HG03108 (cell line): Measurements from ENCODE around the gene FBXL13.
"Not testable (repeated sequence)": the region's sequence is repeated elsewhere in the genome, so short reads cannot be mapped to it uniquely, and the experiment has no call there.

Experiments used
- ATAC-seq: cut with Tn5 transposase; IDR thresholded peaks from one replicate; pipeline ENCODE4 v1.9.1; 2021; ENCODE audit warnings: moderate library complexity; ENCODE audit not compliant: unreplicated experiment

The FBXL13 gene

DNA sequence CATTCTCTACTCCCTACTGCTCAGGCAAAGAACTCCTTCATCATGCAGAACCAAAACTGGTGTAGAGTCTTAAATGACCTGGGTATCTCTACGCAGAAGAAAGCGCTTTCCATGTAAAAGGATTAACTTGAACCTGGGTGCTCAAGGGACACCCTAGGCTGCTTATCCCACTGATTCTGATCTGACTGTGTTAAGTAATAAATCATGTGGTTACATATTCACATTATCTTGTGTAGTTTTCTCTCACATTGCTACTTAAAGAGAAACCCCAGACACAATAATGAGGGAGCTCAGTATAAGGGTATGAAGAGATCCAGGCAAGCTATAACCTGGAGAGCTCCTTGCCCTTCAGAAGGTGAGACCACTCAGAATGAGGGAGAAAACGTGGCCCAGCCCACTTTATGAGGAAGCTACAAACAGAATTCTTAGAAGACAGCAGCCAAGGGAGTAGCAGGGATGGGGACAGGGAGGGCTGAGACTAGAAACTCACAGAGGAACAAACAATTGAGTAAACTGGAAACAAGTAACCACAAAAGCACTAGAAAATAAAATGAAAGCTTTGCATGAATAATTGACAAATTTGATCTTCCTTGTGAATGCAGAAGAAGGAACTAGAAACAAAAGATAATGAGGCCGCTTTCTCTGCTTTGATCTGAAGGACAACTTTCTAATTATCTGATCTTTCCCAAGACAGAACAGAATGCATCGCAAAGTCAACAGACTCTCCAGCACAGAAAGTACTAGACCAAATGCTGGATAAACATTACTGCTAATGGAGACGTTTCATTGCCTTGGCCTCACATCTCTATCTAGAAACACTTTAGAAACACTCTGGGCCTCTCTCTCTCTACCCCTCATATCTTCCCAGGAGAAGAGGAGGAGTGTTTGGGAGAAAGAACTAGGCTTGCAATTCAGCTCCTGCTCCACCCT lies 85.7 kb downstream of the FBXL13 start:
- no peak for ATAC-seq

DNA sequence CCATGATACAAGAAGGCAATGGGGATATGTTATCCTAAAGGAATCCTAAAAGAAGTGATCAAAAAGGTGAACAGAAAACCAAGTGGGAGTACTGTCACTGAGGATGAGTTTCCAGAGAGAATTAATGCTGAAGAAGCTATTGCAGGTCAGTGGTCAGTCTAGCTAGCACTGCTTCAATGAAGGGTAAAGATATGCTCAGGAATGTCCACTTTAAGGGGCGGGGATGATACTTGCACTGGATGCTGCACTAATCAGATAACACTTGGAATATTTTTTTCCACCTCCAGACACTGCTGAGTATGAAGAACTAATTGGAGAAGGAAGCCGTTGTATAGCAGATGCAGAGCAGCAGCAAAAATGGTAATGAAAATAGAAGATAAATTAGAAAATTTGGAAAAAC lies 86.5 kb downstream of the FBXL13 start:
- no peak for ATAC-seq

DNA sequence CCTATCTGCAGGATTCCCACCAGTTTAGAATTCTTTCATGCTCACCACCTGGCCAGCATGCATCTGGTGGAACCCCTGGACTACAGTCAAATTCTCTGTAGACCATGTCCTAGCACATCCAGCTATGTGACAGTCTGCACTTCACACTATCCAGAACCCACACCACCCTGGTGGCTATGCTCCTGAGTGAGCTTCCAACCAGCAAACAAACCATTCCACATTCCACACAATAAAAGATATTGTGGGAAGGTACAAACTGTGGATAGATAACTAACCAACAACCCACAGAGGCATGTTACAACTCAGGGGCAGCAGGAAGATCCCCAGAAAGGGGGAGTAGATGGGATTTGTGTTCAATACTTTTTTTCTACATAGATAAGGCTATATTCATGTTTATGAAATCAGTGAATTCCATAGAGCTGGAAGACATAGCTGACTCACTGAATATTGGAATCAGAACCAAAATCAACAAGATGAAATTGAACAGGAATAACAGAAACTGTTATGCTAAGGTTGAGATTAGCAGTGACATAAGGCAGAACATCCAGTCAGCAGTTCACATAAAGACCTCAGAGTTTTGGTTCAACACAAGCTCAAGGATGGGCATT lies 89.3 kb downstream of the FBXL13 start:
- ATAC-seq: no peak

DNA sequence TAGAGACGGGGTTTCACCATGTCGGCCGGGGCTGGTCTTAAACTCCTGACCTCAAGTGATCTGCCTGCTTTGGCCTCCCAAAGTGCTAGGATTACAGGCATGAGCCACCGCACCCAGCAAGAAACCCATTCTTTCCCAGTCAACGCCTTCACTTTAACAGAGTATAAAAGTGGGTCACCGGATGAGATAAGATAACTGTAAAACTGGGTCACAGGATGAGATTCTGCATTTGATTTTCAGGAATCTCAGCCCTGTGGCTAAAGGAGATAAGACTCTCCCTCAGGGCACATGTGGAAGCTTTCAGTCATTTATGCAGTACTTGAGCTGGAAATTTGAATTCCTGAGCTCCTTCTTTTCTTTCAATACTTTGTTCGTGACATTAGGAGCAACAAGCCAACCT lies 91.0 kb downstream of the FBXL13 start:
- no peak for ATAC-seq

DNA sequence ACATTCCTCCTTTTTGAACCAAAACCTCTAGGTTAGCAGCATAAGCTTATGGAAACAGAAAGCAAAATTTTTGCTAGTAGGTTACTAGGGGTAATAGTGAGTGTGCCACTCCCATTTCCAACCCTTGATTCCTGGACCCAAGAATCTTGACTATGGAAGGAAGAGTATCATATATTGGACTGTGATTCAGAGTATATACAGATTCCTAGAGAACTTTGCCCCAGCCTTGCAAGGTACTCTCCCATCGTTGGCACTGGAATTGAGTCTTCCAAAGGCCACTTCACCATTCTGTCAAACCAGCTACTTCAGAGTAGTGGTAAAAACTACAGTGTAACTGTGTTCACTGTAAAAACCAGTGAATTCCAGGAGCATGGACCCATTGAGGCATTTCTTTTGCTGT lies 92.4 kb downstream of the FBXL13 start:
- no peak for ATAC-seq

DNA sequence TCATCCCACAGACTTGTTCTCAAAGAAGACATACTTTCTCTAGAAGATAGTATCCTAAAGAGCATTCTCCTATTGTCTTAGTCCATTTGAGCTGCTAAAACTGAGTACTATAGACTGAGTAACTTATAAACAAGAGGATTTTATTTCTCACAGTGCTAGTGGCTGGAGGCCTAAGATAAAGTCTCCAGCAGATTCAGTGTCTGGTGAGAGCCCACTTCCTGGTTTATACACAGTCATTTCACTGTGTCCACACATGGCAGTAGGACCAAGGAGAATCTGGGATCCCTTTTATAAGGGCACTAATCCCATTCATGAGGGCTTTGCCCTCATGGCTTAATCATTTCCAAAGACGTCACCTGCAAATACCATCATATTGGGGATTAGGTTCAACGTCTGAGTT lies 93.1 kb downstream of the FBXL13 start:
- no peak for ATAC-seq

DNA sequence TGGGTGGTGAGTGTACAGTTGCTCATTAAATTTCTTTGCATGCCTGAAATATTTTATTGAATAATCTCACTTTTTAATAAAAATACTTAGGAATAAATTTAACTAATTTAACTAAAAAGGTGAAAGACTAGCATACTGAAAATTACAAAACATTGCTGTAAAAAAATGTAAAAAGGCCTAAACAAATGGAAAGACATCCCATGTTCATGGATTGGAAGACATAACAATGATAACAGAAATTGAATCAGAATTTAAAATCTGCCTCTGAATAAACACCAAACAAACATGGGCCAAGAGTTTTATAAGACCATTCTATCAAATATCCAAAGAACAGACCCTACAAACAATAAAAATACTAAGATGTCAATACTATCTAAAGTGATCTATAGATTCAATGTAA lies 94.9 kb downstream of the FBXL13 start:
- ATAC-seq: no peak

DNA sequence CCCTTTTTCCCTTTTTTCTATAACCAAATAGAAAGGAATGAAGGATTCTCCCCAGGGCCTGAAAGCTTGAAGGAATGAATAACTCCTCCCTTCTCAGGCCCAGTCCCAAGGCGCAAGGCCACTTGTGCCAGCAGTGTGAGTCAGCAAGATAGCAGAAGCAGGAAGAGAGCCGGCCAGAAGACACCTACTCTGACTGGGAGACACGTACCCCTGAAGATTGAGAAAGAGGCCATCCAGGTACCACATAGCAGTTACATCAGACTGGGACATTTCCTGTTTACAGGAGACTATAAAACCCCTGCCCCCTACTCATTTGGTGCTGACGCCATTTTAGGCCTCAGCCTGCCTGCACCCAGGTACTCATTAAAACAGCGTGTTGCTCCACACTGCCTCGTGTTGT lies 96.3 kb downstream of the FBXL13 start:
- no peak for ATAC-seq

DNA sequence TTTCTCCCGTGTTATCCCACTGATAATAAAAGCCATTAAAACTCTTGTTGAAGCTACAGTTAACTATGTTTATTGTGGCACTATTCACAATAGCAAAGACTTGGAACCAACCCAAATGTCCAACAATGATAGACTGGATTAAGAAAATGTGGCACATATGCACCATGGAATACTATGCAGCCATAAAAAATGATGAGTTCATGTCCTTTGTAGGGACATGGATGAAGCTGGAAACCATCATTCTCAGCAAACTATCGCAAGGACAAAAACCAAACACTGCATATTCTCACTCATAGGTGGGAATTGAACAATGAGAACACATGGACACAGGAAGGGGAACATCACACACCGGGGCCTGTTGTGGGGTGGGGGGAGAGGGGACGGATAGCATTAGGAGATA lies 97.0 kb downstream of the FBXL13 start:
- not testable (repeated sequence) for ATAC-seq

DNA sequence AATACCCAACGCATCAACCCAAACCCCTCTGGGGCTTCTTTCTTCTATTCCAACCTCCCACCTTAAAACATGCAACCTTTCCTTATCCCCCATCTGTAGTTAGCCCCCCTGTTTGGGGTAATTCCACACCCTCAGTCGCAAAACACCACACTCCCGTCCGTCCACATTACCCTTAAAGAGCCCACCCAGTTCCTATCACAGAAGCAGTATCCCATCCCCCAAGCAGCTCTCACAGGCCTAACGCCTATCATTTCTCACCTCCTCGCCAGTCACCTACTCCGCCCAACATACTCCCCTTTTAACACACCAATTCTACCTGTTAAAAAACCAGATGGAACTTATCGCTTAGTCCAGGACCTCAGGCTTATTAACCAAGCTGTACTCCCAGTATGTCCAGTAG lies 98.1 kb downstream of the FBXL13 start:
- no peak for ATAC-seq

DNA sequence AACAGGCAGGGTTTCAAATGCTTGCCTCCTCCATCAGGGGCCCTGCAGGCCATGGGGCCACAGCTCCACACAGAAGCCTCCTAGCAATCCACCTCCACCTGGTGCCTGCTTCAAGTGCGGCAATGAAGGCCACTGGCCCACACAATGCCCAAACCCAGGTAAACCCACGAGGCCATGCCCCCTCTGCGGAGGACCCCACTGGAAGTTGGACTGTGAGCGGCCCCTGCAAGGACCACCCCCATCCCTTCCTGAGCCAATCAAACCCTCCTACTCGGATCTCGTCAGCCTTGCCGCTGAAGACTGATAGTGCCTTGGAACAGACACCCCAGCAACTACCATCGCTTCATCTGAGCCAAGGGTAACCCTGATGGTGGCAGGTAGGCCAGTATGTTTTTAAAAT lies 98.7 kb downstream of the FBXL13 start:
- no peak for ATAC-seq

DNA sequence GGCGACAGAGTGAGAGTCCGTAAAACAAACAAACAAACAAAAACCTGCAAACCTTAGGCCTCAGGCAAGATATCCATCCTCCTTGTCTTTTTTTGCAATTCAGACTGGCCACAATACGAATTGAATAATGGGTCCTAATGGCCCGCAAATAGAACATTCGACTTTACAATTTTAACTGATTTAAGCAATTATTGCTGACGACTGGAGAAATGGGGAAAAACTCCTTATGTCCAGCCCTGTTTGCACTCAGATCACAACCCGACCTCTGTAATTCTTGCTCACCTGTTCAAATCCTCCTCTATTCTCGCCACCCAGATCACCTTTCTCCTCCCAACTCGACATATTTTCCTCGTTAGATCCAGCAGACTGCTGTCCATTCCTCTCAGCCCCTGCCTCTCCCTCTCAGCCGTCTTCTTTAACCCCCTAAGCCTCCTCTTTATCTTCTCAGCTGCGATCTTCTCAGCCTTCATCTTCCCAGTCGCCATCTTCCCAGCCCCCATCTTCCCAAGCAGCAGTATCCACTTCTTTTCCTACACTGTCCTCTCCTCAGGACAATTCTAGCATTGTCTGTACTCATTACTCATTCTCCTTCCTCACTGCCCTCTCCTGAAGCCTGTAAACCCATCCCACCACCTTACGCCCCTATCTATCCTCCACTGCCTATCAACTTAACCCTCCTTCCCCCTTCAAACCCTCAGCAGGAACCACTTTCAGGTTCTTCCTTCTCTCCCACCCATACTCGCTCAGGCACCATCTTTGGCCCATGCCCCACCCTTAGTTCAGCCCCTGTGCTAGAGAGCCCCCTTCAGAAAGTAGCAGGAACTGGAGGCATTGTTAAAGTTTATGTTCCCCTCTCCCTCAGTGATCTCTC lies 100.0 kb downstream of the FBXL13 start:
- ATAC-seq: no peak

DNA sequence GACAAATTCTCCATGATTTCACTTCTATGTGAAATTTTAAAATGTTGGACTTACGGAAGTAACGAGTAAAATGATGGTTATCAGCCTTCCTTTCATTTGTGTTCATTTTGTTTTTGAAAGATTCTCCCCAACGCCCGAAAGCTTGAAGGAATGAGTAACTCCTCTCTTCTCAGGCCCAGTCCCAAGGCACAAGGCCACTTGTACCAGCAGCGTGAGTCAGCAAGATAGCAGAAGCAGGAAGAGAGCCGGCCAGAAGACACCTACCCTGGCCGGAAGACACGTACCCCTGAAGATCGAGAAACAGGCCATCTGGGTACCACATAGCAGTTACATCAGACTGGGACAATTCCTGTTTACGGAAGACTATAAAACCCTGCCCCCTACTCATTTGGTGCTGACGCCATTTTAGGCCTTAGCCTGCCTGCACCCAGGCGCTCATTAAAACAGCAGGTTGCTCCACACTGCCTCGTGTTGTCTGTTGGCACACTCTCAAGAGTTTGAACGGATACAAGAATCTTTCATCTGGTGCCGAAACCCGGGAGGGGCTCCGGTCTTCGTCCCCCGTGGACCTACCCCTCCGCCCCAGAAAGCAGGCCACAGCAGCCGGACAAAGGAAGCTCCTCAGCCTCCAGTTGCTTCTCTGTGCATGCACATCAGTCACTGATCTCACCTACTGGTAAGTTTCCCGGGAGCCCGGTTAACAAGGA lies 101.3 kb downstream of the FBXL13 start:
- ATAC-seq: no peak

DNA sequence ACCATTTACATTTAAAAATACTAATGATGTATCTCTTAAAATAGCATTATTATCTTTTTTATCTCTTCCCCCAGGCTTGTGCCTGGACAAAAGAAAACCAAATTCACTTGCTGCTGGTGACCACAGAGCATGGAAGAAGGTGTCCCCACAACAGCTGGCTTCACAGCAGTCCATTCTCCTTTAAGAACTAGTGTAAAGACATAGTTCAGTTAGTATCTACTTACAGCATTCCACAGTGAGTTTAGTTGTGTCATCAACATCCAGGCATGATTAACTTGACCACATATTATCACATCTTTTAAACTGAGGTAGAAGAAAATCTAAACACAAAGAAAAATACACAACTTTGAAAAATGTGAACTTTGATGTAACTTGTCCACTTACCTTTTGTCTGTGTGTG lies 106.8 kb downstream of the FBXL13 start:
- no peak for ATAC-seq

DNA sequence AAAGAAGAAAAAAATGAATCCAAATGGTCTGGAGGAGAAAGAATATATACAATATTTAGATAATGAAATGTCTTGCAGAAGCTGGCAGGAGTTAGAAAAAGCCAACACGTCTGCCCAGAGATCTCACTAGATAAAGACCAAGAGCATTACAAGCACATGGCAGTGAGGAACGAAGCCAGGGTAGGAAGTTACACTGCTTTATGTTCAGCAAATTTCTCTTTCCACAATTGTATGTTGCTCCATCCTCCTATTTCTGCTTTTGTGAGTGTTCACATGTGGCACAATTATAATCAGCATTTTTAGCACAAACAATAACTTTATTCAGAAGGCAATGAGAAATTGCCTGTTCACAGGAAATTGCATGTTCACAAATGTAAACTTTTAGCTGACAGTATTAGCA lies 108.1 kb downstream of the FBXL13 start:
- no peak for ATAC-seq

DNA sequence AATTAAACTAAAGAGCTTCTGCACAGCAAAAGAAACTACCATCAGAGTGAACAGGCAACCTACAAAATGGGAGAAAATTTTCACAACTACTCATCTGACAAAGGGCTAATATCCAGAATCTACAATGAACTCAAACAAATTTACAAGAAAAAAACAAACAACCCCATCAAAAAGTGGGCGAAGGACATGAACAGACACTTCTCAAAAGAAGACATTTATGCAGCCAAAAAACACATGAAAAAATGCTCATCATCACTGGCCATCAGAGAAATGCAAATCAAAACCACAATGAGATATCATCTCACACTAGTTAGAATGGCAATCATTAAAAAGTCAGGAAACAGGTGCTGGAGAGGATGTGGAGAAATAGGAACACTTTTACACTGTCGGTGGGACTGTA lies 112.6 kb downstream of the FBXL13 start:
- ATAC-seq: not testable (repeated sequence)

DNA sequence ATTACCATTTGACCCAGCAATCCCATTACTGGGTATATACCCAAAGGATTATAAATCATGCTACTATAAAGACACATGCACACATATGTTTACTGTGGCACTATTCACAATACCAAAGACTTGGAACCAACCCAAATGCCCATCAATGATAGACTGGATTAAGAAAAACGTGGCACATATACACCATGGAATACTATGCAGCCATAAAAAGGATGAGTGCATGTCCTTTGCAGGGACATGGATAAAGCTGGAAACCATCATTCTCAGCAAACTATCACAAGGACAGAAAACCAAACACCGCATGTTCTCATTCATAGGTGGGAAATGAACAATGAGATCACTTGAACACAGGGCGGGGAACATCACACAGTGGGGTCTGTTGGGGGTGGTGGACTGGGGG lies 116.6 kb downstream of the FBXL13 start:
- not testable (repeated sequence) for ATAC-seq

DNA sequence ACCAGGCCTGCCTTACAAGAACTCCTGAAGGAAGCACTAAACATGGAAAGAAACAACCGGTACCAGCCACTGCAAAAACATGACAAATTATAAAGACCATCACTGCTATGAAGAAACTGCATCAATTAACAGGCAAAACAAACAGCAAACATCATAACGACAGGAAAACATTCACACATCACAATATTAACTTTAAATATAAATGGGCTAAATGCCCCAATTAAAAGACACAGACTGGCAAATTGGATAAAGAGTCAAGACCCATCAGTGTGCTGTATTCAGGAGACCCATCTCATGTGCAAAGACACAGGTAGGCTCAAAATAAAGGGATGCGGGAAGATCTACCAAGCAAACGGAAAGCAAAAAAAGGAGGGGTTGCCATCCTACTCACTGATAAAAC lies 120.2 kb downstream of the FBXL13 start:
- not testable (repeated sequence) for ATAC-seq

DNA sequence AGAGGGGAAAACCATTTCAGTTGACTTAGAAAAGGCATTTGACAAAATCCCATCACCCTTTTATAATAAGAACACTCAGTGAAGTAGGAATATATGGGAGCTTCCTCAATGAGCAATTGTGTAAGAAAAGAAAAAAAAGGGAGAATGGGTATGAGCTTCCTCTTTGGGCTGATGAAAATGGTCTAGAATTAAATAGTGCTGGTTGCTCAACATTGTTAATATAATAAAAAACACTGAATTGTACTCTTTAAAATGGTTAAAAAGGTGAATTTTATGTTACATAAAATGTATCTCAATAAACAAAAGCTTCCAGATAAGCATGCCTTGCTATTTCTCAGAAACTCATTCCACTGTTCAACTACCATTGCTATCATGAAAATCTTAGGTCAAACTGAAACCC lies 121.2 kb downstream of the FBXL13 start:
- no peak for ATAC-seq

DNA sequence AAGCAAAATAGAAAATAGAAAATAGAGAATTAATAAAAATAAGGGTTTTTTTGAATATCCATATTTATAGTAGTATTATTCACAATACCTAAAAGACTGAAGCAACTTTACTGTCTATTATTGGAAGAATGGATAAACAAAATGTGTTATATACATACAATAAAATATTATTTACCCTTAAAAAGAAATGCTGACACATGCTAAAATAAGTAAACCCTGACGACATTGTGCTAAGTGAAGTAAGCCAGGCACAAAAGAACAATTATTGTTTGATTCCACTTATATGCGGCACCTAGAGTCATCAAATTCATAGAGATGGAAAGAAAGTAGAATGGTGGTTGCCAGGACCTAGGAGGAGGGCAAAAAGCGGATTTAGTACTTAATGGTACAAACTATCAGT lies 122.8 kb downstream of the FBXL13 start:
- ATAC-seq: no peak

DNA sequence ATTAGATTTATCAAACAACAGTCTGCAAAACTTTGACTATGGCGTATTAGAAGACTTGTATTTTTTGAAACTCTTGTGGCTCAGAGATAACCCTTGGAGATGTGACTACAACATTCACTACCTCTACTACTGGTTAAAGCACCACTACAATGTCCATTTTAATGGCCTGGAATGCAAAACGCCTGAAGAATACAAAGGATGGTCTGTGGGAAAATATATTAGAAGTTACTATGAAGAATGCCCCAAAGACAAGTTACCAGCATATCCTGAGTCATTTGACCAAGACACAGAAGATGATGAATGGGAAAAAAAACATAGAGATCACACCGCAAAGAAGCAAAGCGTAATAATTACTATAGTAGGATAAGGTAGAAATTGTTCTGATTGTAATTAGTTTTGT lies 130.4 kb downstream of the FBXL13 start:
- ATAC-seq: no peak
